Uterus (tissue), 4 donors: ENCODE results near the gene USP43. TPM values are rescaled to one million over a fixed set of nuclear protein-coding genes. Genes with fewer than 3 reads are reported as not detected.

Source experiments
- DNase-seq, 2 donors: peaks; one replicate each; pipeline ENCODE4 v3.0.0-alpha.2; 2019 to 2020
- H3K27ac ChIP-seq, 2 donors: fragments of 200-600 bp; sonication (generic); 1 replicate in 1 of 2; 2 replicates in 1 of 2; pipeline ENCODE4 v1.5.1; 2016 to 2018
- H3K27me3 ChIP-seq, 2 donors: fragments of 200-600 bp; sonication (generic); one replicate each; pipeline ENCODE4 v1.5.1; 2018 to 2019; ENCODE audit warnings: control low read depth in 1 of 2
- H3K36me3 ChIP-seq, 2 donors: fragments of 200-600 bp; sonication (generic); one replicate each; pipeline ENCODE4 v1.5.1; 2019; ENCODE audit warnings: control low read depth in 1 of 2
- H3K4me1 ChIP-seq, 2 donors: fragments of 200-600 bp; sonication (generic); one replicate each; pipeline ENCODE4 v1.5.1; 2018 to 2019; ENCODE audit warnings: control low read depth in 1 of 2
- H3K4me3 ChIP-seq, 2 donors: fragments of 200-600 bp; sonication (generic); 1 replicate in 1 of 2; 2 replicates in 1 of 2; pipeline ENCODE4 v1.5.1; 2018 to 2019; ENCODE audit warnings: mild to moderate bottlenecking in 1 of 2
- H3K9me3 ChIP-seq, 2 donors: fragments of 200-600 bp; sonication (generic); one replicate each; pipeline ENCODE4 v1.5.1; 2019; ENCODE audit warnings: control low read depth in 1 of 2
- POLR2A ChIP-seq, 2 donors: fragments of 450-650 bp; IDR thresholded peaks; one replicate each; pipeline ENCODE4 v1.6.1; 2016; ENCODE audit warnings: antibody characterized with exemption in 2 of 2, mild to moderate bottlenecking in 1 of 2, moderate library complexity in 1 of 2
- intact Hi-C: fragments of 100-400 bp; cut with DNase I; formaldehyde crosslinking; loops from one replicate; pipeline ENCODE4 v1.15.1; 2023; ENCODE audit warnings: low total_unique reads
- total RNA-seq, 4 donors: library from RNA; depleted of rRNA in 3 of 4; stranded (reverse); fragments of >200 nt in 3 of 4; gene quantifications; one replicate each; pipeline versions ENCODE4 v1.1.0 to v1.2.4, GENCODE V29; 2014 to 2023
- TF ChIP-seq, protein P1 (sequence below), 4 experiments: fragments of 200-600 bp in 2 of 4; fragments of 450-650 bp in 2 of 4; sonication (generic) in 2 of 4; IDR thresholded peaks; one replicate each; pipeline ENCODE4 v1.5.1; 2016 to 2019; ENCODE audit warnings: antibody characterized with exemption in 4 of 4, mild to moderate bottlenecking in 2 of 4, moderate library complexity in 1 of 4
- donor health status: DM: yes; HTN: yes; CAD: no.

USP43 gene
- total RNA-seq, 4 donors from 2014 or later: 0.40 to 2.1 TPM; not detected in 2

- no peaks in the 10 kb centered on the region for H3K9me3 ChIP-seq
- intact Hi-C loops: no loop called here
- no peaks in the 10 kb centered on the region for H3K36me3 ChIP-seq
- no peak for TF ChIP-seq POLR2A (IDR thresholded peaks at IDR 0.05)
- TF ChIP-seq, protein P1, sequence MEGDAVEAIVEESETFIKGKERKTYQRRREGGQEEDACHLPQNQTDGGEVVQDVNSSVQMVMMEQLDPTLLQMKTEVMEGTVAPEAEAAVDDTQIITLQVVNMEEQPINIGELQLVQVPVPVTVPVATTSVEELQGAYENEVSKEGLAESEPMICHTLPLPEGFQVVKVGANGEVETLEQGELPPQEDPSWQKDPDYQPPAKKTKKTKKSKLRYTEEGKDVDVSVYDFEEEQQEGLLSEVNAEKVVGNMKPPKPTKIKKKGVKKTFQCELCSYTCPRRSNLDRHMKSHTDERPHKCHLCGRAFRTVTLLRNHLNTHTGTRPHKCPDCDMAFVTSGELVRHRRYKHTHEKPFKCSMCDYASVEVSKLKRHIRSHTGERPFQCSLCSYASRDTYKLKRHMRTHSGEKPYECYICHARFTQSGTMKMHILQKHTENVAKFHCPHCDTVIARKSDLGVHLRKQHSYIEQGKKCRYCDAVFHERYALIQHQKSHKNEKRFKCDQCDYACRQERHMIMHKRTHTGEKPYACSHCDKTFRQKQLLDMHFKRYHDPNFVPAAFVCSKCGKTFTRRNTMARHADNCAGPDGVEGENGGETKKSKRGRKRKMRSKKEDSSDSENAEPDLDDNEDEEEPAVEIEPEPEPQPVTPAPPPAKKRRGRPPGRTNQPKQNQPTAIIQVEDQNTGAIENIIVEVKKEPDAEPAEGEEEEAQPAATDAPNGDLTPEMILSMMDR (IDR thresholded peaks at IDR 0.05): no peak
- H3K27me3 ChIP-seq: no peaks in the 10 kb centered on the region
- no peak overlapping the region for H3K27ac ChIP-seq
- DNase-seq: no peak
- no peak overlapping the region for H3K4me3 ChIP-seq
- H3K4me1 ChIP-seq: no peaks in the 10 kb centered on the region
These were observed 81.0 kb downstream of the USP43 start for GRCh38 chr17:9726291-9726690.

GRCh38 chr17:9728005-9728404 lies 82.7 kb downstream of the USP43 start:
- intact Hi-C loops: no loop called here
- no peaks in the 10 kb centered on the region for H3K27me3 ChIP-seq
- no peak for TF ChIP-seq POLR2A (IDR thresholded peaks at IDR 0.05)
- TF ChIP-seq, protein P1 (IDR thresholded peaks at IDR 0.05): no peak
- H3K9me3 ChIP-seq: no peaks in the 10 kb centered on the region
- no peak overlapping the region for H3K4me3 ChIP-seq
- DNase-seq: no peak
- no peak overlapping the region for H3K27ac ChIP-seq
- H3K36me3 ChIP-seq: no peaks in the 10 kb centered on the region
- no peaks in the 10 kb centered on the region for H3K4me1 ChIP-seq

DNA sequence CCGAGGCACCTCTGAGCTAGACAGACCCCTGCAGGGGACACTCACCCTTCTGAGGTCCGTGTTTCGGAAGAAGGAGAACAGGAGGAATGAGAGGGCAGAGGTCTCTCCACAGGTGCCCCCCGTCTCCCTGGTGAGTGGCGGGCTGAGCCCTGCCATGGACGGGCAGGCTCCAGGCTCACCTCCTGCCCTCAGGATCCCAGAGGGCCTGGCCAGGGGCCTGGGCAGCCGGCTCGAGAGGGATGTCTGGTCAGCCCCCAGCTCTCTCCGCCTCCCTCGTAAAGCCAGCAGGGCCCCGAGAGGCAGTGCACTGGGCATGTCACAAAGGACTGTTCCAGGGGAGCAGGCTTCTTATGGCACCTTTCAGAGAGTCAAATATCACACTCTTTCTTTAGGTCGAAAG lies 83.2 kb downstream of the USP43 start:
- H3K9me3 ChIP-seq: no peaks in the 10 kb centered on the region
- H3K27me3 ChIP-seq: no peaks in the 10 kb centered on the region
- H3K4me3 ChIP-seq: no peak overlapping the region
- intact Hi-C loops: no loop called here
- no peak for DNase-seq
- H3K36me3 ChIP-seq: no peaks in the 10 kb centered on the region
- no peak overlapping the region for H3K27ac ChIP-seq
- TF ChIP-seq, protein P1 (IDR thresholded peaks at IDR 0.05): no peak
- no peaks in the 10 kb centered on the region for H3K4me1 ChIP-seq

- Histone ChIP-seq H3K4me1 (no peaks in the 10 kb centered on the region), H3K27me3 (no peaks in the 10 kb centered on the region), H3K36me3 (no peaks in the 10 kb centered on the region), H3K9me3 (no peaks in the 10 kb centered on the region), H3K4me3 (no peak overlapping the region), H3K27ac (no peak overlapping the region)
- DNase-seq: no peak
- intact Hi-C loops: no loop called here
- TF ChIP-seq, protein P1 (IDR thresholded peaks at IDR 0.05): peak; percentile 85 to 92 (median 90)
- TF ChIP-seq POLR2A (IDR thresholded peaks at IDR 0.05): no peak
These were observed 83.8 kb downstream of the USP43 start for GRCh38 chr17:9729034-9729650.

- no peak for DNase-seq
- Histone ChIP-seq H3K9me3 (no peaks in the 10 kb centered on the region), H3K4me1 (no peaks in the 10 kb centered on the region), H3K27me3 (no peaks in the 10 kb centered on the region), H3K4me3 (no peak overlapping the region), H3K27ac (no peak overlapping the region), H3K36me3 (no peaks in the 10 kb centered on the region)
- TF ChIP-seq POLR2A (IDR thresholded peaks at IDR 0.05): no peak
- TF ChIP-seq, protein P1 (IDR thresholded peaks at IDR 0.05): no peak
- intact Hi-C loops: no loop called here
These were observed 84.6 kb downstream of the USP43 start for GRCh38 chr17:9729735-9730420.
